ENCODE data around the gene EGFL6.
"Not testable (repeated sequence)": the region's sequence is repeated elsewhere in the genome, so short reads cannot be mapped to it uniquely, and the experiment has no call there.

The EGFL6 gene

DNA sequence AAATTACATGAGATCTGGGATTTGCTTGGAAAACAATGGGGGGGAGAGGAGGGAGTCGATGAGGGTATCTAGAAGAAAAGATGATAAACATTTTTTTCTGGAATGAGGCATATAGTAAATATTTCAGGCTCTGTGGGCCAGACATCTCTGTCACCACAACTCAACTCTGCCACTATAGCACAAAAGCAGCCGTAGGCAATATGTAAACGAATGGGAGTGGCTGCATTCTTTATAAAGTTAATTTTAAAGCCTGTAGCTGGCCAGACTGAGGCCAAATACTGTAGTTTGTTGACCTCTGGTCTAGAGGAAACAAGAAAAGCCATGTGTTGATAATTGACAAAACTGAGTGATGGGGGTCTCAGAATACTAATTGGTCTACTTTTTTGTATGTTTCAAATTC is 69.4 kb downstream of the EGFL6 start:
- H3K27ac ChIP-seq (ENCODE audit: low read depth, low read length): no peak overlapping the region
- H3K9me3 ChIP-seq (ENCODE audit: low read length): no peaks in the 10 kb centered on the region
- no peaks in the 10 kb centered on the region for H3K4me1 ChIP-seq (ENCODE audit: insufficient read depth, low read length)
- no peaks in the 10 kb centered on the region for H3K36me3 ChIP-seq (ENCODE audit: insufficient read depth, low read length)
- H3K27me3 ChIP-seq (ENCODE audit: control insufficient read depth in 1 of 2, insufficient read depth in 2 of 2, low read length in 2 of 2): no peaks in the 10 kb centered on the region
- no peak overlapping the region for H3K4me3 ChIP-seq (ENCODE audit: low read depth in 1 of 2, low read length in 2 of 2)
- H3K9ac ChIP-seq (ENCODE audit: low read length): no peak overlapping the region

DNA sequence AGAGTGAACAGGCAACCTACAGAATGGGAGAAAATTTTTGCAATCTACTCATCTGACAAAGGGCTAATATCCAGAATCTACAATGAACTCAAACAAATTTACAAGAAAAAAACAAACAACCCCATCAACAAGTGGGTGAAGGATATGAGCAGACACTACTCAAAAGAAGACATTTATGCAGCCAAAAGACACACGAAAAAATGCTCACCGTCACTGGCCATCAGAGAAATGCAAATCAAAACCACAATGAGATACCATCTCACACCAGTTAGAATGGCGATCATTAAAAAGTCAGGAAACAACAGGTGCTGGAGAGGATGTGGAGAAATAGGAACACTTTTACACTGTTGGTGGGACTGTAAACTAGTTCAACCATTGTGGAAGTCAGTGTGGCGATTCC is 72.3 kb downstream of the EGFL6 start:
- H3K4me1 ChIP-seq (ENCODE audit: insufficient read depth, low read length); H3K27ac ChIP-seq (ENCODE audit: low read depth, low read length); H3K4me3 ChIP-seq (ENCODE audit: low read depth in 1 of 2, low read length in 2 of 2); H3K9ac ChIP-seq (ENCODE audit: low read length); H3K36me3 ChIP-seq (ENCODE audit: insufficient read depth, low read length); H3K27me3 ChIP-seq (ENCODE audit: control insufficient read depth in 1 of 2, insufficient read depth in 2 of 2, low read length in 2 of 2); H3K9me3 ChIP-seq (ENCODE audit: low read length): not testable (repeated sequence)

DNA sequence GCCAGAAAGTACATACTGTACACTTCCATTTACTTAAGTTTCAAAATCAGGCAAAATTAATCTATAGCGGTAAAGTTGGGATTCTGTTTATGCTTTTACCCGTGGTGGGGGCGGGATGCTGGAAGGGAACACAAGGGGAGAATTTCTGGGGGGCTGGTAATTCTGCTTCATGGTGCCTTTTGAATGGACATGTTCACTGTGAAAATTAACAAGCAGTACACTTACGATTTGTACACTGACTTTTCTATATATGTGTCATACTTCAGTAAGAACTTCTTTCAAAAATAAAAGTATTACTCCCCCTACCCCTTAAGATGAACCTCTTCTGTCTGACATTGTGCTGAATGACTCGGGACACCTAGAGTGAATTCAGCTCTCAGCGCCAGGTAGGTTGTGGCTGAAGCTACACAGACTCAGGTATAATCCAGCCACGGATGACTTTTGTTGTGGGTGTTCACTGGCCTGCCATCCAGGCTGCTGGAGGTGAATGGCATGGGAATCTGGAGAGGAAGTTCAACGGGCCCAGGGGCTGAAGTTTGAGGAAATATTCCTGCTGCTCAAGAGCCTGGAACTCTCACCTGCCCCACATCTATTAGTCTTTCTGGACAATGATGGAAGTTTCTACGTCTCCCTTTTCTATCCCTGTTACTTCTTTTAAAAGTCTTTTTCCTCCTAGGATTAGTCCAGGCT is 76.2 kb downstream of the EGFL6 start:
- no peaks in the 10 kb centered on the region for H3K4me1 ChIP-seq (ENCODE audit: insufficient read depth, low read length)
- H3K27me3 ChIP-seq (ENCODE audit: control insufficient read depth in 1 of 2, insufficient read depth in 2 of 2, low read length in 2 of 2): no peaks in the 10 kb centered on the region
- H3K9ac ChIP-seq (ENCODE audit: low read length): no peak overlapping the region
- H3K4me3 ChIP-seq (ENCODE audit: low read depth in 1 of 2, low read length in 2 of 2): no peak overlapping the region
- no peak overlapping the region for H3K27ac ChIP-seq (ENCODE audit: low read depth, low read length)
- H3K9me3 ChIP-seq (ENCODE audit: low read length): no peaks in the 10 kb centered on the region
- H3K36me3 ChIP-seq (ENCODE audit: insufficient read depth, low read length): no peaks in the 10 kb centered on the region

DNA sequence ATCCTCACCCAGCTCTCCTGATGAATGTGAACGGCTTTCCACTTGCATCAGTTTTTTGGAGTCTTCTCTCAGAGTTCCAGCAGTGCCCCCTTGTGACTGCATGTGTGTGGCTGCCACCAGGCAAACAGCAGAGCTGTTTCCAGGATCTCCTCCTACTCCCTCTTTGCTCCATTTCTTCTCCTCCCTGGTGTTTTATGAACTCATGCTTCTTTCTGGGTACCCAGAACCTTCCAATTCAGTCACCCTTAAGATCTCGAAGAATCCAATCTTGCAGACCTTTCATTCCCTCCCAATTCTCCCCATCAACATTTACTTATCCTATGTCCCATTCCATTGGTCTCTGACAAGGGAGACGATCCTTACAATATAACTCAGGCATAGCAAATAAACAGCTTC is 76.8 kb downstream of the EGFL6 start:
- Histone ChIP-seq H3K27me3 (ENCODE audit: control insufficient read depth in 1 of 2, insufficient read depth in 2 of 2, low read length in 2 of 2) (no peaks in the 10 kb centered on the region), H3K9ac (ENCODE audit: low read length) (no peak overlapping the region)

DNA sequence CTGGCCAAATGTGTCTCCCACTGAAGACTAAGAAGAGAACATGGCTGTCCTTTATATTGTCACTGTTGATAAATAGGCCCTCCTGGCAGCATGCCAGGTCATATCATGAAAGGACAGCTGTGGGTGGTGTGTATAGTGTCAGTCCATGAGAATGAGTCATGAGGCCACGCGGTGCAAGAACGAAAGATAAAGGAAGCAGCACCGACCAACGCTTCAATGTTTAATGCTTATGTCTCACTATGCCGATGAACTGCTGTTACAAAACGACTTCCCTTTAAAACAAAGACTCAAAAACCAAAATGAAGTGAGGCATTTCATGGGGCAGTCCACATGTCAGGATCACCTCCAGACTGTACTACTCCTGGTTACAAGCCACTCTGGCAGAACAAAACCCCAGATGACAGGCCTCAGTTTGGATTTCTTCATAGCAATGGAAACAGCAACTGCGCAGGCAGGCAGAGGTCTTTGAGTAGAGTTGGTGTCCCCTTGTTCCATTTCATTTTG is 78.4 kb downstream of the EGFL6 start:
- Histone ChIP-seq H3K36me3 (ENCODE audit: insufficient read depth, low read length) (no peaks in the 10 kb centered on the region), H3K4me1 (ENCODE audit: insufficient read depth, low read length) (peaks cover 5% of the 10 kb centered on the region), H3K9me3 (ENCODE audit: low read length) (no peaks in the 10 kb centered on the region), H3K4me3 (ENCODE audit: low read depth in 1 of 2, low read length in 2 of 2) (no peak overlapping the region), H3K9ac (ENCODE audit: low read length) (no peak overlapping the region), H3K27me3 (ENCODE audit: control insufficient read depth in 1 of 2, insufficient read depth in 2 of 2, low read length in 2 of 2) (no peaks in the 10 kb centered on the region), H3K27ac (ENCODE audit: low read depth, low read length) (no peak overlapping the region)

More for the DNA sequence above, 76.8 kb downstream of the EGFL6 start:
- Histone ChIP-seq H3K36me3 (ENCODE audit: insufficient read depth, low read length) (no peaks in the 10 kb centered on the region), H3K4me3 (ENCODE audit: low read depth in 1 of 2, low read length in 2 of 2) (no peak overlapping the region), H3K9me3 (ENCODE audit: low read length) (no peaks in the 10 kb centered on the region), H3K4me1 (ENCODE audit: insufficient read depth, low read length) (no peaks in the 10 kb centered on the region), H3K27ac (ENCODE audit: low read depth, low read length) (no peak overlapping the region)

DNA sequence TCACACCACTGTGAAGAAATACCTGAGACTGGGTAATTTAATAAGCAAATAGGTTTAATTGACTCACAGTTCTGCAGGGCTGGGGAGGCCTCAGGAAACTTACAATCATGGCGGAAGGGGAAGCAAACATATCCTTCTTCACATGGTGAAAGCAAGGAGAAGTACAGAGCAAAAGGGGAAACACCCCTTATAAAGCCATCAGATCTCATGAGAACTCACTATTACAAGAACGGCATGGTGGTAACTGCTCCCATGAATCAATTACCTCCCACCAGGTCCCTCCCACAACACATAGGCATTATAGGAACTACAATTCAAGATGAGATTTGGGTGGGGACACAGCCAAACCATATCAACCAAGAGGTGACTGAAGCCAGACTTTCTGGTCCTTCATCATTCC is 78.9 kb downstream of the EGFL6 start:
- H3K27me3 ChIP-seq (ENCODE audit: control insufficient read depth in 1 of 2, insufficient read depth in 2 of 2, low read length in 2 of 2); H3K27ac ChIP-seq (ENCODE audit: low read depth, low read length); H3K4me3 ChIP-seq (ENCODE audit: low read depth in 1 of 2, low read length in 2 of 2); H3K9me3 ChIP-seq (ENCODE audit: low read length); H3K4me1 ChIP-seq (ENCODE audit: insufficient read depth, low read length); H3K36me3 ChIP-seq (ENCODE audit: insufficient read depth, low read length); H3K9ac ChIP-seq (ENCODE audit: low read length): not testable (repeated sequence)

DNA sequence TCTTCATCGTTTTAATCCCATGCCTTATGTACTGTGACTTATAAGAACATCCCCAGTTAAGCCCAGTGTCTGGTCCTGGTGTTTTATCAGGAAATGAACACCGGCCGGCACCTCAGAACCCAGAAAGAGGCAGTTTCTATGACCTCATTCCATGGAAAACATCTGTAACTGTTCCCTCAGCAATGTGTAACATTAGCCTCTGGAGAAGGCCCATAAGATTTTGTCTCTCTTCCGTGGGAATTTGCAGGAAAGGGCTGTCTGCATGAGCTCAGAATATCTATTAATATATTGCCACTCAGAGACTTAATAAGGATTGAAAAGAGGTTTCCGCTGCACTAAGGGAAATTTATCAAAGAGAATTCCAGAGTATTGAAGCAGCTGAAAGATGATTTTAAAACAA is 80.4 kb downstream of the EGFL6 start:
- no peaks in the 10 kb centered on the region for H3K9me3 ChIP-seq (ENCODE audit: low read length)
- H3K27ac ChIP-seq (ENCODE audit: low read depth, low read length): no peak overlapping the region
- no peak overlapping the region for H3K9ac ChIP-seq (ENCODE audit: low read length)
- H3K4me3 ChIP-seq (ENCODE audit: low read depth in 1 of 2, low read length in 2 of 2): no peak overlapping the region
- H3K4me1 ChIP-seq (ENCODE audit: insufficient read depth, low read length): peaks cover 5% of the 10 kb centered on the region
- H3K27me3 ChIP-seq (ENCODE audit: control insufficient read depth in 1 of 2, insufficient read depth in 2 of 2, low read length in 2 of 2): no peaks in the 10 kb centered on the region
- no peaks in the 10 kb centered on the region for H3K36me3 ChIP-seq (ENCODE audit: insufficient read depth, low read length)

DNA sequence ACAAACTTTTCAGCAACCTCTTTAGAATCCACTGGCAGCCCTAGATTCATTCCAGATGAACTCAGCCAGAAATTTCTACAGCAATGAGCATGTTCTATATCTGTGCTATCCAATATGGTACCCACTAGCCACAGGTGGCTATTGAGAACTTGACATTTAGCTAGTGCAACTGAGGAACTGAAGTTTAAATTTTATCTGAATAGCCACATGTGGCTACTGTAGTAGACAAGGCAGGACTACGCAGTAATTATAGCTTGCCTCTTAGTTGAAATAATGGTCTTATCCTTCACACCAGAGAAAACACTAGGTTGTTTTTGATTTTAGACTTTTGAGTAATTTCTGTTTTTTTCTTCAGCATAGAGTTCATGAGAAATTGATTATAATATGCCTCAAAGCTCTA is 80.9 kb downstream of the EGFL6 start:
- peaks cover 5% of the 10 kb centered on the region for H3K4me1 ChIP-seq (ENCODE audit: insufficient read depth, low read length)
- H3K9ac ChIP-seq (ENCODE audit: low read length): no peak overlapping the region
- no peaks in the 10 kb centered on the region for H3K36me3 ChIP-seq (ENCODE audit: insufficient read depth, low read length)
- H3K27me3 ChIP-seq (ENCODE audit: control insufficient read depth in 1 of 2, insufficient read depth in 2 of 2, low read length in 2 of 2): no peaks in the 10 kb centered on the region
- H3K4me3 ChIP-seq (ENCODE audit: low read depth in 1 of 2, low read length in 2 of 2): no peak overlapping the region
- no peak overlapping the region for H3K27ac ChIP-seq (ENCODE audit: low read depth, low read length)
- H3K9me3 ChIP-seq (ENCODE audit: low read length): no peaks in the 10 kb centered on the region

DNA sequence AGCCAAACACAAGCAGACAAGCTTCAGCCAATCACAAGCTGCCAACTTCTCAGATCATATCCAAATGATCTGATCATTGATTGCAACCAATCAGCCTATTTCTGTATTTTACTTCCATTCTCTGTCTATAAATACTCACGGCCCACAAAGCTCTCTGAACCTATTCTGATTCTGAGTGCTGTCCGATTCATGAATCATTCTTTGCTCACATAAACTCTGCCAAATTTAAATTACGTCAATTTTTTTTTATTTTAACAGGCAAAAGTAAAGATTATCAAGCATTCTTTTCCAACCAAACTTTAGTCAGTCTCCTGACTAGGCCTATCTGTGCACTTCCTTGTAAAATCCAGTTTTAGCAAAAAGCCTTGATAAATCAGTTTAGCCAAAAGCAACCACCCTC is 81.7 kb downstream of the EGFL6 start:
- H3K36me3 ChIP-seq (ENCODE audit: insufficient read depth, low read length): no peaks in the 10 kb centered on the region
- no peaks in the 10 kb centered on the region for H3K27me3 ChIP-seq (ENCODE audit: control insufficient read depth in 1 of 2, insufficient read depth in 2 of 2, low read length in 2 of 2)
- H3K27ac ChIP-seq (ENCODE audit: low read depth, low read length): no peak overlapping the region
- no peaks in the 10 kb centered on the region for H3K9me3 ChIP-seq (ENCODE audit: low read length)
- no peak overlapping the region for H3K9ac ChIP-seq (ENCODE audit: low read length)
- no peak overlapping the region for H3K4me3 ChIP-seq (ENCODE audit: low read depth in 1 of 2, low read length in 2 of 2)
- H3K4me1 ChIP-seq (ENCODE audit: insufficient read depth, low read length): peaks cover 5% of the 10 kb centered on the region

DNA sequence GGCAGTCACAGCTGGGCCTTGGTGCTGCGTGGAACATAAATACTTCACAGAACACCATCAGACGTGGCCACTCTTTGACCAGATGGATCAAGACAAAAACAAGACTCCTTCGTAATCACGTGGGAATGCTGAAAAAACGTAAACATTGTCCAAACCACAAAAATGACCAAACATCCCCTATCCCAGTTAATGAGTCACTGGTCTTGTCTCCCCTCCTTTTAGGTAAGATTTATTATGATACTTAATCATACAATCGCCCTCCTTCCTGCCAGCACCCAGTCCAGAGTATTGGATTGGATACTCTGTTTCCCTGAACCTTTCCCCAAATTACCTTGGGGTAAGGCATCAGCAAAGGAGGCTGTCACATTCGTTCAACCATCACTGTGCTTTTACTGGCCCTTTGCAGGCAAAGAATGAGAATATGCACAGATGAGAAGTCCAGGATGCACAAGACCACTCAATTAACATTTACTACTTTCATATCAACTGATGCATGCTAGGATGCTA is 82.9 kb downstream of the EGFL6 start:
- Histone ChIP-seq H3K4me1 (ENCODE audit: insufficient read depth, low read length) (peaks cover 5% of the 10 kb centered on the region), H3K9me3 (ENCODE audit: low read length) (no peaks in the 10 kb centered on the region), H3K36me3 (ENCODE audit: insufficient read depth, low read length) (no peaks in the 10 kb centered on the region), H3K27me3 (ENCODE audit: control insufficient read depth in 1 of 2, insufficient read depth in 2 of 2, low read length in 2 of 2) (no peaks in the 10 kb centered on the region), H3K9ac (ENCODE audit: low read length) (peak overlapping the region; percentile 17), H3K4me3 (ENCODE audit: low read depth in 1 of 2, low read length in 2 of 2) (peak overlapping the region; percentile 51 to 58), H3K27ac (ENCODE audit: low read depth, low read length) (peak overlapping the region; percentile 86)

DNA sequence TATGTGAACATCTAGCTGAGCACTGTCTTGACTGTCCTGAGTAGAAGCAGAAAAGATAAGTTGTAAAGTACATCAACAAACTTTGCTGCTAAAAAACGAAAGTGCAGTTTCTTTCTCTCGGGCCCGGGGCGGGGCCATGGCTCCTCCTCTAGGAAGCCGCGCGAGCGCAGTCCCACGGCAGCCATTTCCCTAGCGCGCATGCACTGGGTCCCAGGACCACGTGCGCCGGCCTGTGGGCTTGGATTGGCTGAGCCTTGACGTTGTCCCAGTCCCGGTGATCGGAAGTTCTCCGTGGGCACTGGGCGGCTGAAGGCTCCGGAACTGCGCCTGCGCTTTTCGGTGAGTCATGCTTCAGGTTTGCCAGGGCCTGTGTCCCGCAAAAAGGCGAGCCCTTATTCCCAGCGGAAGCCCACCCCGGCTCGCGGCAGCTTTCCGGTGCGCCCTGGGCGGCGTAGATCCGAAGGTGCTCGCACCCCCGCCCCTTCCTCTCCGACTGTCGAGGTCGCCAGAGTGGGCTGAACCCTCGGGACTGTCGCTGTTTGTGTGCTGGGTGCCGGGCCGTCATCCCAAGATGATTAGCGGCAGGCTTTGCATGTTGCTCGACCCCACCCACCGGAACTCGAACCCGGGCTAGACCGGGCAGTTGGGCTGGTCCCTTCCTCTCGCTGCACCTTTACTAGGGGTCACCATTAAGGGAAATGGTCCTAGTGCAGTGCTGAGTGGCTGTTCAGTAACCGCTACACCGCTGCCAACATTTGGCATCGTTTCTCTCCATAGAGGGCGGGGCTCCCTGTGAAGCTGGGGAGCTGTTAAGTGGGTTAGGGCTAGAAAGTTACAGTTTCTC is 83.7 kb downstream of the EGFL6 start, which contains the start of gene TCEANC:
TCEANC (plus strand) TSS at position 292 of the 844 bp plus-strand sequence. CDS start 9,368 bp downstream, outside the sequence.
- Histone ChIP-seq H3K9ac (ENCODE audit: low read length) (peak within 1 kb of the TSS; percentile 44), H3K27me3 (ENCODE audit: control insufficient read depth in 1 of 2, insufficient read depth in 2 of 2, low read length in 2 of 2) (no peaks in the 10 kb centered on the region), H3K27ac (ENCODE audit: low read depth, low read length) (peak within 1 kb of the TSS; percentile 86), H3K9me3 (ENCODE audit: low read length) (no peaks in the 10 kb centered on the region), H3K4me3 (ENCODE audit: low read depth in 1 of 2, low read length in 2 of 2) (peak within 1 kb of the TSS; percentile 51 to 58), H3K4me1 (ENCODE audit: insufficient read depth, low read length) (peaks cover 5% of the 10 kb centered on the region), H3K36me3 (ENCODE audit: insufficient read depth, low read length) (no peaks in the 10 kb centered on the region)

Data from muscle layer of colon (tissue), 2 donors.